GM19239 (cell line): ENCODE results near the gene DEFB124.
"Not testable (repeated sequence)": the region's sequence is repeated elsewhere in the genome, so short reads cannot be mapped to it uniquely, and the experiment has no call there.

Experiments used
- DNase-seq: peaks from one replicate; pipeline ENCODE4 v3.0.0; 2011; ENCODE audit warnings: low spot score; ENCODE audit not compliant: insufficient read length
- FAIRE-seq: peaks from 2 replicates; lab custom pipeline; 2011; peaks lifted over from hg19 to GRCh38; lab: Jason Lieb, UNC

DEFB124 gene

GRCh38 chr20:31490752-31491151 is 15.8 kb upstream of the DEFB124 start:
- no peak for DNase-seq
- no peak for FAIRE-seq

GRCh38 chr20:31489152-31489551 is 14.2 kb upstream of the DEFB124 start:
- no peak for FAIRE-seq
- DNase-seq, result no peak

GRCh38 chr20:31488115-31488514 is 13.2 kb upstream of the DEFB124 start:
- no peak for DNase-seq
- FAIRE-seq, result no peak

GRCh38 chr20:31485450-31486339 is 10.8 kb upstream of the DEFB124 start:
- FAIRE-seq (no peak), DNase-seq (no peak)

GRCh38 chr20:31484001-31484400 is 9.1 kb upstream of the DEFB124 start:
- no peak for DNase-seq

GRCh38 chr20:31476643-31477215 is 1.8 kb upstream of the DEFB124 start:
- FAIRE-seq, result no peak
- DNase-seq, result no peak

More at GRCh38 chr20:31484001-31484400, 9.1 kb upstream of the DEFB124 start:
- FAIRE-seq, result no peak

GRCh38 chr20:31476294-31476585 is 1.3 kb upstream of the DEFB124 start:
- DNase-seq (no peak), FAIRE-seq (no peak)

- no peak for DNase-seq
- FAIRE-seq, result no peak
Observed at GRCh38 chr20:31475472-31476293, 756 bp upstream of the DEFB124 start.

- no peak for DNase-seq
- peak; percentile 68 for FAIRE-seq
Observed at GRCh38 chr20:31474097-31474436, 860 bp downstream of the DEFB124 start.

GRCh38 chr20:31473331-31474096 is 1.4 kb downstream of the DEFB124 start:
- DNase-seq (no peak), FAIRE-seq (no peak)

- DNase-seq (no peak), FAIRE-seq (no peak)
Observed at GRCh38 chr20:31472395-31473330, 2.3 kb downstream of the DEFB124 start.

- not testable (repeated sequence) for DNase-seq, FAIRE-seq
Observed at GRCh38 chr20:31470946-31471345, 4.0 kb downstream of the DEFB124 start.

GRCh38 chr20:31454361-31454760 is 20.6 kb downstream of the DEFB124 start:
- FAIRE-seq, result no peak
- DNase-seq, result no peak

GRCh38 chr20:31452575-31452974 is 22.4 kb downstream of the DEFB124 start:
- DNase-seq (no peak), FAIRE-seq (no peak)

GRCh38 chr20:31449511-31450414 is 25.2 kb downstream of the DEFB124 start:
- no peak for DNase-seq
- no peak for FAIRE-seq

- FAIRE-seq, result no peak
- DNase-seq, result no peak
Observed at GRCh38 chr20:31446084-31446819, 28.7 kb downstream of the DEFB124 start.

GRCh38 chr20:31440012-31440659 is 34.8 kb downstream of the DEFB124 start, which contains the start of gene DEFB123:
Gene DEFB123, plus strand, starts transcription at chr20:31440632. Its CDS starts 67 bp downstream, at chr20:31440699.
- FAIRE-seq (no peak), DNase-seq (no peak)
